ENCODE measurements around the gene SLC35F4. TPM values are rescaled to one million over a fixed set of nuclear protein-coding genes. Genes with fewer than 3 reads are reported as not detected.

The SLC35F4 gene
- polyA plus RNA-seq, 6 donors from 2014 or later: not detected

- ATAC-seq (ENCODE audit: low read depth in 2 of 2) (no peak), DNase-seq (no peak)
- no peaks in the 10 kb centered on the region for H3K36me3 Mint-ChIP-seq
- no peaks in the 10 kb centered on the region for H3K4me1 Mint-ChIP-seq
- no peak overlapping the region for H3K27ac Mint-ChIP-seq
- H3K27me3 Mint-ChIP-seq: peaks cover 0 to 3% (median 0%) of the 10 kb centered on the region in 3 donors
- peaks cover 0 to 18% (median 8%) of the 10 kb centered on the region in 7 donors for H3K9me3 Mint-ChIP-seq
- H3K4me3 Mint-ChIP-seq: no peak overlapping the region
Observed at GRCh38 chr14:57609192-57610075, 256.5 kb downstream of the SLC35F4 start.

- DNase-seq: no peak
- peaks cover 0 to 3% (median 0%) of the 10 kb centered on the region in 3 donors for H3K27me3 Mint-ChIP-seq
- no peak for ATAC-seq (ENCODE audit: low read depth in 2 of 2)
- H3K9me3 Mint-ChIP-seq: peaks cover 0 to 22% (median 8%) of the 10 kb centered on the region in 7 donors
- H3K4me3 Mint-ChIP-seq: no peak overlapping the region
- no peaks in the 10 kb centered on the region for H3K4me1 Mint-ChIP-seq
- H3K27ac Mint-ChIP-seq: no peak overlapping the region
- H3K36me3 Mint-ChIP-seq: no peaks in the 10 kb centered on the region
Observed at GRCh38 chr14:57607086-57607485, 258.8 kb downstream of the SLC35F4 start.

- H3K27me3 Mint-ChIP-seq: peaks cover 0 to 4% (median 0%) of the 10 kb centered on the region in 3 donors
- ATAC-seq (ENCODE audit: low read depth in 2 of 2): no peak
- H3K36me3 Mint-ChIP-seq: no peaks in the 10 kb centered on the region
- no peak overlapping the region for H3K4me3 Mint-ChIP-seq
- H3K9me3 Mint-ChIP-seq: peaks cover 0 to 21% (median 7%) of the 10 kb centered on the region in 7 donors
- no peaks in the 10 kb centered on the region for H3K4me1 Mint-ChIP-seq
- no peak for DNase-seq
- H3K27ac Mint-ChIP-seq: no peak overlapping the region
Observed at GRCh38 chr14:57583396-57583795, 282.5 kb downstream of the SLC35F4 start.

DNA sequence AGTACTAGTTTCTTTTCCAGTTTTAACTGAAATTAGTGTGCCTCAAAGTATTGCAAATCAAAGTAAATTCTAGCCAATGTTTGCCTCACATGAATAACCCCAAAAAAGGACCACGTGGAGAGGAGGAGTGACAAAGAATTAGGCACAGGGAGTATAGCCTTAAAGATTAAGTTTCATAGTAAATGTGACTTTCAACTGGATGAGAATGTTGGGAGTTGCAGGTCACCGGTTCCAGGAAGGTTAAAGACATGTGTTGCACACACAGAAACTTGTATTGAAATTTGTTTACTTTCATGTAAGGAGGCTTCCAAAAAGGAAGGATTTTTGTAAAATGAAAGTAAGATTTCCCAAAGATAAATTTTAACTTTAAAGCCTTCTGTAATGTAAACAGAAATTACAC lies 283.1 kb downstream of the SLC35F4 start:
- Mint-ChIP-seq H3K9me3 (peaks cover 0 to 21% (median 7%) of the 10 kb centered on the region in 7 donors), H3K27ac (no peak overlapping the region), H3K27me3 (peaks cover 0 to 4% (median 0%) of the 10 kb centered on the region in 3 donors), H3K4me1 (no peaks in the 10 kb centered on the region), H3K4me3 (no peak overlapping the region), H3K36me3 (no peaks in the 10 kb centered on the region)
- DNase-seq (no peak), ATAC-seq (ENCODE audit: low read depth in 2 of 2) (no peak)

DNA sequence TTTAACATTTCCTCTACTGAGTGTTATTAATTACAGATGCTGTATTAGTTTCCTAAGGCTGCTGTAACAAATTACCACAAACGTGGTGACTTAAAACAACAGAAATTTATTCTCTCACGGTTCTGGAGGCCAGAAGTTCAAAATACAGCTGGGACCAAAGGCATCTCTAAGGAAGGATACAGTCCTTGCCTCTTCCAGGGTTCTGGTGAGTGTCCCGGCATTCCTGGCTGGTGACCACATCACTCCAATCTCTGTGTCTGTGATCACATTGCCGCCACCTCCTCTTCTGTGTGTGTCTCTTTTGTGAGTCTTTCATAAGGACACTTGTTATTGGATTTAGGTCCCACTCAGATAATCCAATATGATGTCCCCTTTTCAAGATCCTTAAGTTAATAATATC lies 287.1 kb downstream of the SLC35F4 start:
- no peak overlapping the region for H3K4me3 Mint-ChIP-seq
- H3K27ac Mint-ChIP-seq: no peak overlapping the region
- H3K9me3 Mint-ChIP-seq: no peaks in the 10 kb centered on the region
- H3K4me1 Mint-ChIP-seq: no peaks in the 10 kb centered on the region
- no peaks in the 10 kb centered on the region for H3K36me3 Mint-ChIP-seq
- H3K27me3 Mint-ChIP-seq: no peaks in the 10 kb centered on the region
- DNase-seq (no peak), ATAC-seq (ENCODE audit: low read depth in 2 of 2) (no peak)

DNA sequence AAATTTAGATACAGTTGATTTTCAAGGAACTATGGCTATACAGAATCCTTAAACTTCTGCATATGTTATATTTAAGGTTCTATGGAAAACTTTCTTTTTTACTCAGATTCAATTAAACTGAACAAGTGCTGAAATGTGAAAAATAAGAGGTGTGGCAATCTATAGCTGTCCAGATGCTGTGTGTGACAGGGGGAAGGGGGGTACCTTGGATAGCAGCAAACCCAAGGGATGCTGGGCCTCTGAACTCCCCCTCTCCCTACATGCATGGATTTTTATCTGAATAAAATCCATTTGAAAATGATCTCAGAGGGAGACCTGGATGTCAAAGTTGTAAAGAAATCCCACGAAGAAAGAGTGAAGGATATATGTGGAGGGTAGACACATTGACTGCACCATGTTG lies 289.4 kb downstream of the SLC35F4 start:
- DNase-seq (no peak), ATAC-seq (ENCODE audit: low read depth in 2 of 2) (no peak)
- H3K27me3 Mint-ChIP-seq: no peaks in the 10 kb centered on the region
- no peak overlapping the region for H3K27ac Mint-ChIP-seq
- no peaks in the 10 kb centered on the region for H3K36me3 Mint-ChIP-seq
- H3K4me3 Mint-ChIP-seq: no peak overlapping the region
- no peaks in the 10 kb centered on the region for H3K4me1 Mint-ChIP-seq
- H3K9me3 Mint-ChIP-seq: no peaks in the 10 kb centered on the region

GRCh38 chr14:57575482-57575881 lies 290.4 kb downstream of the SLC35F4 start:
- no peaks in the 10 kb centered on the region for H3K36me3 Mint-ChIP-seq
- ATAC-seq (ENCODE audit: low read depth in 2 of 2) (no peak), DNase-seq (no peak)
- no peaks in the 10 kb centered on the region for H3K9me3 Mint-ChIP-seq
- H3K4me3 Mint-ChIP-seq: no peak overlapping the region
- no peaks in the 10 kb centered on the region for H3K4me1 Mint-ChIP-seq
- H3K27me3 Mint-ChIP-seq: no peaks in the 10 kb centered on the region
- no peak overlapping the region for H3K27ac Mint-ChIP-seq

GRCh38 chr14:57574617-57575288 lies 291.1 kb downstream of the SLC35F4 start:
- Mint-ChIP-seq H3K4me3 (no peak overlapping the region), H3K27me3 (no peaks in the 10 kb centered on the region), H3K36me3 (no peaks in the 10 kb centered on the region), H3K27ac (no peak overlapping the region), H3K4me1 (no peaks in the 10 kb centered on the region), H3K9me3 (no peaks in the 10 kb centered on the region)
- DNase-seq (no peak), ATAC-seq (ENCODE audit: low read depth in 2 of 2) (no peak)

GRCh38 chr14:57573173-57573572 lies 292.7 kb downstream of the SLC35F4 start:
- no peak for ATAC-seq (ENCODE audit: low read depth in 2 of 2)
- Mint-ChIP-seq H3K9me3 (peaks cover 0 to 1% (median 0%) of the 10 kb centered on the region in 7 donors), H3K4me1 (no peaks in the 10 kb centered on the region), H3K36me3 (no peaks in the 10 kb centered on the region), H3K27me3 (peaks cover 0 to 6% (median 0%) of the 10 kb centered on the region in 3 donors), H3K27ac (no peak overlapping the region), H3K4me3 (no peak overlapping the region)
- no peak for DNase-seq

DNA sequence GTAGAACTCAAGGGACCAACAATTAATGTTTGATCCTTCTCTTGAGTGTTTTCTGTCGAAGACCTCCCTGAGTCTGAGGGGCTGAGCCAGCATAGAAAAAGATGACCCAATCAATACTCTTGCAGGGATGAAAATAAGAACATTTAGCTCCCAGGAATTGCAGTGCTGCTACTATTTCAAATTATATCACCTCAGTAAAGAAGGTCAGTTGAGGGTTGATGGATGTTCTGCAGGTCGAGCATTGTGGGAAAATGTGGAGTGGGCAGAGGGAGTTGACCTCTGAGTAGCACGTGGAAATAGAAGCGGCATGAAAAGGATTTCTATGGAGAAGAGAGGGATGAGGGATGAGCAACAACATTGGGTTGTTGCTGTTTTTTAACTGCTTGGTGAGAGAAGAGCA lies 297.3 kb downstream of the SLC35F4 start:
- no peak overlapping the region for H3K27ac Mint-ChIP-seq
- peaks cover 7 to 11% (median 9%) of the 10 kb centered on the region in 3 donors for H3K27me3 Mint-ChIP-seq
- DNase-seq (no peak), ATAC-seq (ENCODE audit: low read depth in 2 of 2) (no peak)
- H3K36me3 Mint-ChIP-seq: no peaks in the 10 kb centered on the region
- H3K9me3 Mint-ChIP-seq: peaks cover 0 to 3% (median 0%) of the 10 kb centered on the region in 7 donors
- no peaks in the 10 kb centered on the region for H3K4me1 Mint-ChIP-seq
- no peak overlapping the region for H3K4me3 Mint-ChIP-seq

GRCh38 chr14:57567220-57567619 lies 298.7 kb downstream of the SLC35F4 start:
- H3K27me3 Mint-ChIP-seq: peaks cover 9 to 15% (median 14%) of the 10 kb centered on the region in 3 donors
- no peaks in the 10 kb centered on the region for H3K4me1 Mint-ChIP-seq
- DNase-seq (no peak), ATAC-seq (ENCODE audit: low read depth in 2 of 2) (no peak)
- H3K36me3 Mint-ChIP-seq: no peaks in the 10 kb centered on the region
- no peak overlapping the region for H3K27ac Mint-ChIP-seq
- H3K4me3 Mint-ChIP-seq: no peak overlapping the region
- H3K9me3 Mint-ChIP-seq: peaks cover 0 to 3% (median 0%) of the 10 kb centered on the region in 7 donors

DNA sequence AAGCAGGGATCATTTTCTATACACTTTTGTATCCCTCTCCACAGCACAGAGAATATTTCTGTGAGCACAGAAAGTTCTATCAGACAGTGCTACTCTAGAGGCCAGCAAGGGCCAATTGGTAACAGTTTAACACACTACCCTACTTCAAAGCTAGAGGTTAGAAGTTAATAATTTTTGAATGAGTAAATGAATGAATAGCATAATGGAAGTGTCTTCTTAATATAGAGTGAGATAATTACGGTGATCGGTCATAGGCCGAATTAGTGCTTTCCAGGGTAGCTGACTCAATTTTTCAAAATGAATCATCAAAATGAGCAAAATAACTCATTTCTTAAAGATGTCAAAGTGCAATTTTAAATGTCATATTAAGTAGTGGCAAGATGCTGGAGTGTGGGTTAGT lies 305.2 kb downstream of the SLC35F4 start:
- peaks cover 0 to 2% (median under 1%) of the 10 kb centered on the region in 7 donors for H3K9me3 Mint-ChIP-seq
- no peak overlapping the region for H3K4me3 Mint-ChIP-seq
- no peaks in the 10 kb centered on the region for H3K4me1 Mint-ChIP-seq
- no peak for ATAC-seq (ENCODE audit: low read depth in 2 of 2)
- no peak overlapping the region for H3K27ac Mint-ChIP-seq
- peaks cover 5 to 7% (median 5%) of the 10 kb centered on the region in 3 donors for H3K27me3 Mint-ChIP-seq
- no peaks in the 10 kb centered on the region for H3K36me3 Mint-ChIP-seq
- DNase-seq: no peak

DNA sequence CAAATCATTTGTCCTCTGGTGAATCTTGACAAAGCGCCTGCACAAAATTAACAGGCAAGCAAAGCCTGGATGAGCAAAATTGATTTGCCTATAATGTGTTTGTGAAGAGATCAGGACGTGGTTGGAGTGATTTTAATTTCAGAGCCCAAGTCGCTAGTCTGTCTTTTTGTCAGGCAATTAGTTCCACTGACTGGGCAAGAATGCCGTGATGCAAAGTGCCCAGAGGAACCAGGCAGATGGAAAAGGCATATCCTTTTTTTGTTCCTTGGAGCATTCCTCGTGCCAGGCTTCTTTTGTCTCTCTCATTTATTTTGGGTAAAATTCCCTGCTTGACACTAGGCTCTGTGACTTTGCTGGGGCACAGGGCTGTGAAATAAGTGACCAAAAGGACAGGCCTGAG lies 306.3 kb downstream of the SLC35F4 start:
- no peak for DNase-seq
- Mint-ChIP-seq H3K27ac (no peak overlapping the region), H3K9me3 (peaks cover 2 to 5% (median 4%) of the 10 kb centered on the region in 7 donors), H3K27me3 (peaks cover 5 to 9% (median 7%) of the 10 kb centered on the region in 3 donors), H3K4me1 (no peaks in the 10 kb centered on the region), H3K36me3 (no peaks in the 10 kb centered on the region), H3K4me3 (no peak overlapping the region)
- ATAC-seq (ENCODE audit: low read depth in 2 of 2): no peak

Data from naive B cell (primary cell).